ENCODE results near the gene DTNB.
"Not testable (repeated sequence)": the region's sequence is repeated elsewhere in the genome, so short reads cannot be mapped to it uniquely, and the experiment has no call there.

The DTNB gene

GRCh38 chr2:25411753-25412152 is 261.6 kb downstream of the DTNB start:
- no peak for DNase-seq

DNA sequence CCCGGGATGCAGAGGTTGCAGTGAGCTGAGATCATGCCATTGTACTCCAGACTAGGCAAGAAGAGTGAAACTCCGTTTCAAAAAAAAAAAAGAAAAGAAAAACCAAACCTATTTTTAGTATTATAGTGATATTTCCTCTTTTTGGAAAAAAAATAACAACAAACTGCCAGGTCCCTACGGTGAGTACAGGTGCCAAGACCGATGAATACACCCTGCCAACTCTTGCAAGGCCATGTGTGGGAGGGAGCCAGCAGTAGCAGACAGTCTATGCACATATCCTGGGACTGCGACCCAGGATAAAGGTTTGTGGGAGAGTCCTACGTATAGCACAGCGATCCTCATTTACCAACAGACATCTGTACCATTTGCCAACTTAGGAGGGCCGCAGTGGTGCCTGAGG is 262.1 kb downstream of the DTNB start:
- DNase-seq: no peak

DNA sequence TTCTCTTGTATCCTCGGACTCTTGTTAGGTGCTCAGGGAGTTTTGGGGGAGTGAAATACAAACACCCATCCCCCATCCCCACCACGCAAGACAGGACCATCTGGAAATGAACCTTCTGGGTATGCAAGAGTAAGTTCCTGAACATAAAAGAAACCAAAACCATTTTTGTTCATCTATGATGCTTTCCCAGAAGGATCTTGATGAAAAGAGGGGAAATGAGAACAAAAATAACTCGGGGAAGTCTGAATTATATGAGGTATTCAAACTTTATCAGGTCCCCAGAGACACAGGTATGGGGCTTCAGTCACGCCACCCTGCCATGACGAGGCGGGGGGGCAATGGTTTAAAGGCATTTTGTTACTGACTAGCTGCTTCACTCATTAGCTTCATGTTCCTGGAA is 263.0 kb downstream of the DTNB start:
- no peak for DNase-seq

GRCh38 chr2:25409468-25409867 is 263.9 kb downstream of the DTNB start:
- no peak for DNase-seq

GRCh38 chr2:25409044-25409443 is 264.3 kb downstream of the DTNB start:
- no peak for DNase-seq

DNA sequence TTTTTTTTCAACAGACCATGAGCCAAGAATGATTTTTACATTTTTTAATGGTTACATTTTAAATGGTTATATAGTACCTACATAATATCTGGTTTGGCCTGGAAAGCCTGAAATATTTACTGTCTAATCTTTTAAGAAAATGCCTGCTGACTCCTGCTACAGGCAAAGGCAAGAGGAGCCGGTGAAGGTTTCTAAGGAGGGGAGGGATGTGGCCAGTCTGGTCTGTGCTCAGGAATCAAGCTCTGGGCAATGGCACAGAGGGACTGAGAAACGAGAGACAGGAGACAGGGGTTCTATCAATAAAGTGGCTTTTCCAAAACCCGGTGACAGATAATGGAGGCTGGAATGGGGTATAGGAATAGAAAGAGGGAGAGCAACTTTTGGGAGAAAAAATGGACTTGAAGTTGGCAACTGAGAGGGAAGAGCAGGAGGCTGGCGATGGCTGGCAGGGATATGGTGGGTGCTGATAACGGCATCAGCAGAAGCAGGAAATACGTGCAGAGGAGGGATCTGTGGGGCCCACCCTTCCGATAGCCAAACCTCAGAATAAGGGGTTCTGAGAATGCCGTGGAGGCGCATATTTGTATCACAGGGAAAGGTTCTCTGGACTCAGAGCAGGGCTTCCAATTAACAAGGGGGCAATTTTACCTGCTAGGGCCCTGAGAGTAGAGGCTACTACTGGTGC is 267.6 kb downstream of the DTNB start:
- DNase-seq: no peak

GRCh38 chr2:25403120-25403760 is 270.1 kb downstream of the DTNB start:
- DNase-seq: not testable (repeated sequence)

DNA sequence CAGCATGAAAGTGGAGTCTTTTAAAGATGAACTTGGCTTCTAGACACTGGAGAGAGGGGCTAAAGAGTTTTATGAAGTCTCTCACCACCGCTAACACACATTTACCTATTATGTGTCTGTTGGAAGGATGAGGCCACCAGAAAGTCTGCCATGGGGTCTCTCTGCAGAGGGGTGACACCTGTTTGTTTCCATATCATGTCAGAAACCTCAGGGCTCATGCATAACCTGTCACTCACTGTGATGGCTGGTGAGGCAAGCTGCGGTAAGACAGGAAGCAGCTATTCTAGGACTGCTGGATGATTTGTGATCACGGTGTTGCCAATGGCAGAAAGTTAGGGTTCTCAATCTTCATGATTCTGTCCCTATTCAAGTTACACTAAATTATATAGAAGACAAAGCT is 270.9 kb downstream of the DTNB start:
- no peak for DNase-seq

GRCh38 chr2:25401307-25402026 is 271.9 kb downstream of the DTNB start:
- DNase-seq: no peak

- no peak for DNase-seq
Observed at GRCh38 chr2:25400576-25401216, 272.7 kb downstream of the DTNB start.

DNA sequence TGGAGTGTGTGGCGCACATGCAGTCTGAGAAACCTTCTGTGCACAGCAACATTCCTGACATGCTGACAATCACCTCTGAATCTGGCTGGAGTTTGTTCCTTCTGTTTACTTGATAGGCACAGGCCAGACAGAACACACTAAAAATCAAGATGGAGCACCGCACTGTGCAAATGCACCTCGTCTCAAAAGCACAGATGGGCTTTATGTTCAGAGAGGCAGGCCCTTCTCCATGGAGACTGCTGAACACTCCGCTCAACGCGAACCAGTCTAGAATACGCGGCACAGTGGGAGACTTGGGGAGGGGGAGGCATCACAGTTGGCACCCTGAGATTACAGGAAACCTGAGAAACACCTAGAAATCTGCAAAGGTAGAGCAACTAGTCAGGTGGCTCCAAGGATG is 273.2 kb downstream of the DTNB start:
- no peak for DNase-seq

DNA sequence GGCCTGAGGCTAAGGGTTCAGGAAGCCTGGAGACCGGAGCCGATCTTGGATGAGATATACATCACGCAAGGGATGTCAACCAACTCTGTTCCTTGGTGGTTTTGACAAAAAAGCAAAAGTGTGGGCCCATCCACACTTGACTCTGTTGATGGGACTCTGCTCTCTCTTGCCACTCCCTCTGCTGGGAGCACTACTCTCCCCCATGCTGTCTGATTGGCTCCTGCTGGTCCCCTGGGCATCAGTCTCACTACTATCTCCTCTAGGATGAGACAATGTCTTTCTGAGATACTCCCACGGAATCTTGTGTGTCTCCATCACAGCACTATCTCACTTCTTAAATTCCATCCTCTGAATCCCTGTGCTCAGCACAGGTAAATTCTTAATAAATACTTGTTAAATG is 274.8 kb downstream of the DTNB start:
- no peak for DNase-seq

DNA sequence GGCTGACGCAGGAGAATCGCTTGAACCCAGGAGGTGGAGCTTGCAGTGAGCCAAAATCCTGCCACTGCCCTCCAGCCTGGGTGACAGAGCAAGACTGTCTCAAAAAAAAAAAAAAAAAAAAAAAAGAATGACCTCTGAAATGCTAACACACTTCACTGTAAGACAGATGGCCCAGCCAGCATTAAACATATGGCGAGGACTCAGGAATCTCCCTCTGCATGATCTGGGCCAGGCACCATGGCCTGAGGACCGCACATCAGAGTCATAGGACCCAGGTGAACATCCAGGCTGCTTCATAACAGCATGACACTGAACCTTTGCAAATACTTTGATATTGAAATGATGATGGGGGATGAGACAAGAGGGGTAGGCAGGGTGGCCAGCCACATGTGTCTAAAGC is 275.6 kb downstream of the DTNB start:
- DNase-seq: no peak

GRCh38 chr2:25389161-25389560 is 284.2 kb downstream of the DTNB start:
- DNase-seq: no peak

DNA sequence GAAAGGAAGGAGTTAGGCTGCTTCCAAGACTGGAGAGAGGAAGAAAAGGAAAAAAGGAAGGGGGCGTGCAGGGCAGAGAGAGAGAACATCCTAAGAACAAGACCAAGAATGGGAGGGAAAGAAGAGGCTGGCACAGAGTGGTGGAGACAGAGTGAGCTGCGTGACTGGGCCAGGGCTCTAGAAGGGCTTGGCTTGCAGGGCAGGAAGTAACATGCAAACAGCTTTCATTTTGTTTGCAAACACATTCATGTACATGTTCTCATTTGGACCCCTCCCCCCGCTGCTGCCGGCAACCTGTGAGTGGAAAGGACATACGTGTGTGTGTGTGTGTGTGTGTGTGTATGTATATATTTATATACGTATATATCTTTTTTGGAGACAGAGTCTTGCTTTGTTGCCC is 284.9 kb downstream of the DTNB start:
- DNase-seq: no peak

- no peak for DNase-seq
Observed at GRCh38 chr2:25387876-25388449, 285.4 kb downstream of the DTNB start.

DNA sequence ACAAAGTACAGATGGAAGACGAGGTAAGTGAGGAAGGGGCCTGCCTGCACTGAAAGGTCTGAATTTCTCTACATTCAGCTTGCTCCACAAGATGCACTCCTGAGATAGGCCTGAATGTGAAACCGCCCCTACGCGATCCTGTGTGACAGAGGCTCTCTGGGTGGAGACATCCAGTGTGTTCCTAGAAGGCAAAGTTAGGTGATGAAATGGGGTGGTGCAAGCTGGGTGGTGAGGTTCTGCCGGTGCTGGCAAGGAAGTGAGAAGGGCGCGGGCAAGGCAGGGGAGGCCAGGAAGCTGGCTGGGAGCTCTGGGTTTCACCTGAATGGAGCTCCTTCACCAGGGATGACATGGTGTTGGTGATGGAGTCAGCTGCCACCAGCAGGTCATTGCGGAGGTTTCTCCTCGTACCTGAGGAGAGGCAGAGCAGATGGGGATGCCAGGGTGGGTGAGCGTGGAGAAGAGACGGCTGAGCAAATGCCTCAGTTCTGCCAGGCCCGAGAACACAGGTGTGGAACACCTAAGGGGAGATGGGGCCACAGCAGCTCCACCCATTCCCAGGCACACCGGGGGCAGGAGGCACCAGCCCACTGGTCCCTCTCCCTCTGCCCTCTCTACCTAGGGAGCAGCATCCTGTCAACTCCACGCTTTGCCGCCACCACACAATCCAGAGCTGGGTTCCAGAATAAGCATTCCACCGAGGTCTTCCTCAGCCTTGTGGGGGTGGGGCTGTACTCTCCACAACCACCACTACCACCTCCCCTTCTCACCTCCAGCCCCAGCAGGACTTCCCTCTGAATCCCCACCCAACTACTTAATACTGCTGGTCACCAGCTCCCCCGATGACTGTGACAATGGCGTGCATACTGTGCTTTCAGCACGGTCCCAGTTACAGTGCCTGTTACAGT is 286.2 kb downstream of the DTNB start:
- no peak for DNase-seq

GRCh38 chr2:25385910-25386309 is 287.5 kb downstream of the DTNB start:
- no peak for DNase-seq

GRCh38 chr2:25383806-25384205 is 289.6 kb downstream of the DTNB start:
- no peak for DNase-seq

DNA sequence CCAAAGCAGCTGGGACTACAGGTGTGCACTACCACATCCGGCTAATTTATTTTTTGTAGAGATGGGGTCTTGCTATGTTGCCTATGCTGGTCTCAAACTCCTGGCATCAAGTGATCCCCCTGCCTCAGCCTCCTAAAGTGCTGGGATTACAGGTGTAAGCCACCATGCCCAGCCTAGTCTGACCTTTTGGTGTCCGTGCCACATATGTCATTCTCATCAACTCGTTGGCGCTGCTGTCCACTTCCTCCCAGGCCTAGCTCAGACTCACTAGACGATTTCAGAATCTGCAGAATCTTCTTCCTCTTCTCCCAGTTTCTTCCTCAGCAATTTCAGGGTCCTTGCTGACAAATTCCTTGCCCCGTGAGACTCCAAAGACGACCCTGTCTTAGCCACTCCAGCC is 291.9 kb downstream of the DTNB start:
- no peak for DNase-seq

GRCh38 chr2:25380586-25381375 is 292.6 kb downstream of the DTNB start:
- no peak for DNase-seq
